K562 (cell line): ENCODE data around the gene LRRC74B. TPM values are rescaled to one million over a fixed set of nuclear protein-coding genes. Genes with fewer than 3 reads are reported as not detected.

Source experiments
- ARHGAP35 ChIP-seq: fragments of 450-650 bp; IDR thresholded peaks from 2 replicates; pipeline ENCODE4 v1.6.1; 2018; ENCODE audit not compliant: partially characterized antibody
- CHD4 ChIP-seq: fragments of 200-600 bp; sonication (generic); IDR thresholded peaks from 3 replicates; pipeline ENCODE4 v1.6.1; 2012; ENCODE audit warnings: low read depth, mild to moderate bottlenecking, mixed read lengths, low read length, inconsistent platforms; ENCODE audit not compliant: insufficient read depth, insufficient replicate concordance, poor library complexity, severe bottlenecking
- DIDO1 ChIP-seq: fragments of 450-650 bp; IDR thresholded peaks from 2 replicates; pipeline ENCODE4 v1.6.1; 2016; ENCODE audit warnings: low read depth, missing biosample characterization, missing genetic modification characterization
- ESRRA ChIP-seq: fragments of 450-650 bp; IDR thresholded peaks from 2 replicates; pipeline ENCODE4 v1.6.1; 2014; ENCODE audit warnings: low read depth, mild to moderate bottlenecking, moderate library complexity, borderline replicate concordance
- TAF7 ChIP-seq: fragments of 450-650 bp; IDR thresholded peaks from 2 replicates; pipeline ENCODE4 v1.6.1; 2016; ENCODE audit warnings: missing genetic modification characterization, missing compliant biosample characterization
- TBP ChIP-seq: optimal IDR thresholded peaks from 2 replicates; pipeline ENCODE3; 2011; ENCODE audit warnings: low read depth, low read length, improper control_type of control experiment
- XRCC3 ChIP-seq: fragments of 450-650 bp; IDR thresholded peaks from 2 replicates; pipeline ENCODE4 v1.6.1; 2017; ENCODE audit warnings: mild to moderate bottlenecking, moderate library complexity
- XRCC5 ChIP-seq: fragments of 200-400 bp; formaldehyde crosslinking; IDR thresholded peaks from 2 replicates; pipeline ENCODE4 v1.6.1; 2017; ENCODE audit warnings: low read depth, mild to moderate bottlenecking, low read length
- ZC3H4 ChIP-seq: sonication (generic); formaldehyde crosslinking; IDR thresholded peaks from 2 replicates; pipeline ENCODE4 v1.9.0; 2021; ENCODE audit warnings: missing genetic modification reagents, borderline replicate concordance
- ZNF143 ChIP-seq: sonication (generic); formaldehyde crosslinking; IDR thresholded peaks from 2 replicates; pipeline ENCODE4 v1.9.0; 2022; ENCODE audit warnings: mild to moderate bottlenecking, missing genetic modification reagents
- ZNF644 ChIP-seq: fragments of 200-800 bp; sonication (Bioruptor generic); IDR thresholded peaks from 2 replicates; pipeline ENCODE4 v1.6.1; 2016; ENCODE audit warnings: low read depth, missing genetic modification characterization, missing compliant biosample characterization
- ZZZ3 ChIP-seq: fragments of 450-650 bp; IDR thresholded peaks from 2 replicates; pipeline ENCODE4 v1.6.1; 2016; ENCODE audit warnings: antibody characterized with exemption, mild to moderate bottlenecking, moderate library complexity
- polyA plus RNA-seq, 8 experiments: library from polyadenylated mRNA; depleted of rRNA in 4 of 8; stranded (reverse) in 5 of 8; unstranded in 3 of 8; fragments of >200 nt; fragmentation: Nextera tagmentation in 2 of 8; fragmentation: Illumina TruSeq in 1 of 8; extraction: Ambion mirVana in 2 of 8; extraction: Trizol in 1 of 8; gene quantifications; 2 replicates each; pipeline versions ENCODE4 v1.2.1 to v1.2.3, GENCODE V29; 2011 to 2014; ENCODE audit warnings: inconsistent platforms in 1 of 8, missing spikeins in 1 of 8
- total RNA-seq, 7 experiments: library from RNA; depleted of rRNA in 6 of 7; stranded (reverse); fragments of >200 nt in 6 of 7; fragmentation: Illumina TruSeq in 2 of 7; extraction: Trizol in 2 of 7; gene quantifications; 2 replicates each; pipeline versions ENCODE4 v1.2.1 to v1.2.3, GENCODE V29; 2011 to 2021; ENCODE audit warnings: low replicate concordance in 1 of 7
- TF ChIP-seq, protein P1 (sequence below): fragments of 200-600 bp; sonication (generic); IDR thresholded peaks from one replicate; pipeline ENCODE4 v1.6.1; 2012; ENCODE audit warnings: mild to moderate bottlenecking, low read depth, low read length, inconsistent platforms
- TF ChIP-seq, protein P2 (sequence below): sonication (generic); formaldehyde crosslinking; IDR thresholded peaks from 2 replicates; pipeline ENCODE4 v1.8.0; 2022; ENCODE audit warnings: mild to moderate bottlenecking, low read depth, missing genetic modification reagents
- TF ChIP-seq, protein P3 (sequence below), 2 experiments: fragments of 200-800 bp in 1 of 2; sonication (Bioruptor generic) in 1 of 2; sonication (generic) in 1 of 2; formaldehyde crosslinking in 1 of 2; IDR thresholded peaks in 1 of 2; conservative IDR thresholded peaks in 1 of 2; 2 replicates each; pipeline versions ENCODE4 v1.5.0 to v1.6.1; 2016 to 2020; ENCODE audit warnings: missing compliant biosample characterization in 1 of 2, missing genetic modification characterization in 1 of 2, missing genetic modification reagents in 1 of 2

Gene LRRC74B
- total and polyA plus RNA-seq, 9 of the 15 experiments (the other 6 are each of a cell fraction or from before 2014, with no cell fraction given): not detected

DNA sequence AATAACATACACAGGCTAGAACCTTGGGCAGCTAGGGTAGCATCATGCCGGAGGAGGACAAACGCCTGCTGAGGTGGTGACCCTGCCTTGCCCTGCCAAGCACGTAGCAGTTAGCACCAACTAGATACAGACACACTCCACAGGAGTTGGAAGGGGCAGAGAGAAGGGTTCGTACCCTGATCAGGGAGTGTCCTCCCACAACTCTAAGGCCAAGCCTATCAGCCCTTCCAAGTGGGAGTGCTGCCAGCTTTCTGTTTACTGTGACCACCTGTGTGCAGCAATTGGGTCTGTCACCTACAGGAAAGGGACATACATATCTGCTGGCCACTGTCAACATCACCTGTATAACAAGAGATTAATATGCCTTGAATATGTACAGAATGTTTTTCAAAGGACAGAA lies 42.0 kb upstream of the LRRC74B start (continued):
- TF ChIP-seq, protein P1, sequence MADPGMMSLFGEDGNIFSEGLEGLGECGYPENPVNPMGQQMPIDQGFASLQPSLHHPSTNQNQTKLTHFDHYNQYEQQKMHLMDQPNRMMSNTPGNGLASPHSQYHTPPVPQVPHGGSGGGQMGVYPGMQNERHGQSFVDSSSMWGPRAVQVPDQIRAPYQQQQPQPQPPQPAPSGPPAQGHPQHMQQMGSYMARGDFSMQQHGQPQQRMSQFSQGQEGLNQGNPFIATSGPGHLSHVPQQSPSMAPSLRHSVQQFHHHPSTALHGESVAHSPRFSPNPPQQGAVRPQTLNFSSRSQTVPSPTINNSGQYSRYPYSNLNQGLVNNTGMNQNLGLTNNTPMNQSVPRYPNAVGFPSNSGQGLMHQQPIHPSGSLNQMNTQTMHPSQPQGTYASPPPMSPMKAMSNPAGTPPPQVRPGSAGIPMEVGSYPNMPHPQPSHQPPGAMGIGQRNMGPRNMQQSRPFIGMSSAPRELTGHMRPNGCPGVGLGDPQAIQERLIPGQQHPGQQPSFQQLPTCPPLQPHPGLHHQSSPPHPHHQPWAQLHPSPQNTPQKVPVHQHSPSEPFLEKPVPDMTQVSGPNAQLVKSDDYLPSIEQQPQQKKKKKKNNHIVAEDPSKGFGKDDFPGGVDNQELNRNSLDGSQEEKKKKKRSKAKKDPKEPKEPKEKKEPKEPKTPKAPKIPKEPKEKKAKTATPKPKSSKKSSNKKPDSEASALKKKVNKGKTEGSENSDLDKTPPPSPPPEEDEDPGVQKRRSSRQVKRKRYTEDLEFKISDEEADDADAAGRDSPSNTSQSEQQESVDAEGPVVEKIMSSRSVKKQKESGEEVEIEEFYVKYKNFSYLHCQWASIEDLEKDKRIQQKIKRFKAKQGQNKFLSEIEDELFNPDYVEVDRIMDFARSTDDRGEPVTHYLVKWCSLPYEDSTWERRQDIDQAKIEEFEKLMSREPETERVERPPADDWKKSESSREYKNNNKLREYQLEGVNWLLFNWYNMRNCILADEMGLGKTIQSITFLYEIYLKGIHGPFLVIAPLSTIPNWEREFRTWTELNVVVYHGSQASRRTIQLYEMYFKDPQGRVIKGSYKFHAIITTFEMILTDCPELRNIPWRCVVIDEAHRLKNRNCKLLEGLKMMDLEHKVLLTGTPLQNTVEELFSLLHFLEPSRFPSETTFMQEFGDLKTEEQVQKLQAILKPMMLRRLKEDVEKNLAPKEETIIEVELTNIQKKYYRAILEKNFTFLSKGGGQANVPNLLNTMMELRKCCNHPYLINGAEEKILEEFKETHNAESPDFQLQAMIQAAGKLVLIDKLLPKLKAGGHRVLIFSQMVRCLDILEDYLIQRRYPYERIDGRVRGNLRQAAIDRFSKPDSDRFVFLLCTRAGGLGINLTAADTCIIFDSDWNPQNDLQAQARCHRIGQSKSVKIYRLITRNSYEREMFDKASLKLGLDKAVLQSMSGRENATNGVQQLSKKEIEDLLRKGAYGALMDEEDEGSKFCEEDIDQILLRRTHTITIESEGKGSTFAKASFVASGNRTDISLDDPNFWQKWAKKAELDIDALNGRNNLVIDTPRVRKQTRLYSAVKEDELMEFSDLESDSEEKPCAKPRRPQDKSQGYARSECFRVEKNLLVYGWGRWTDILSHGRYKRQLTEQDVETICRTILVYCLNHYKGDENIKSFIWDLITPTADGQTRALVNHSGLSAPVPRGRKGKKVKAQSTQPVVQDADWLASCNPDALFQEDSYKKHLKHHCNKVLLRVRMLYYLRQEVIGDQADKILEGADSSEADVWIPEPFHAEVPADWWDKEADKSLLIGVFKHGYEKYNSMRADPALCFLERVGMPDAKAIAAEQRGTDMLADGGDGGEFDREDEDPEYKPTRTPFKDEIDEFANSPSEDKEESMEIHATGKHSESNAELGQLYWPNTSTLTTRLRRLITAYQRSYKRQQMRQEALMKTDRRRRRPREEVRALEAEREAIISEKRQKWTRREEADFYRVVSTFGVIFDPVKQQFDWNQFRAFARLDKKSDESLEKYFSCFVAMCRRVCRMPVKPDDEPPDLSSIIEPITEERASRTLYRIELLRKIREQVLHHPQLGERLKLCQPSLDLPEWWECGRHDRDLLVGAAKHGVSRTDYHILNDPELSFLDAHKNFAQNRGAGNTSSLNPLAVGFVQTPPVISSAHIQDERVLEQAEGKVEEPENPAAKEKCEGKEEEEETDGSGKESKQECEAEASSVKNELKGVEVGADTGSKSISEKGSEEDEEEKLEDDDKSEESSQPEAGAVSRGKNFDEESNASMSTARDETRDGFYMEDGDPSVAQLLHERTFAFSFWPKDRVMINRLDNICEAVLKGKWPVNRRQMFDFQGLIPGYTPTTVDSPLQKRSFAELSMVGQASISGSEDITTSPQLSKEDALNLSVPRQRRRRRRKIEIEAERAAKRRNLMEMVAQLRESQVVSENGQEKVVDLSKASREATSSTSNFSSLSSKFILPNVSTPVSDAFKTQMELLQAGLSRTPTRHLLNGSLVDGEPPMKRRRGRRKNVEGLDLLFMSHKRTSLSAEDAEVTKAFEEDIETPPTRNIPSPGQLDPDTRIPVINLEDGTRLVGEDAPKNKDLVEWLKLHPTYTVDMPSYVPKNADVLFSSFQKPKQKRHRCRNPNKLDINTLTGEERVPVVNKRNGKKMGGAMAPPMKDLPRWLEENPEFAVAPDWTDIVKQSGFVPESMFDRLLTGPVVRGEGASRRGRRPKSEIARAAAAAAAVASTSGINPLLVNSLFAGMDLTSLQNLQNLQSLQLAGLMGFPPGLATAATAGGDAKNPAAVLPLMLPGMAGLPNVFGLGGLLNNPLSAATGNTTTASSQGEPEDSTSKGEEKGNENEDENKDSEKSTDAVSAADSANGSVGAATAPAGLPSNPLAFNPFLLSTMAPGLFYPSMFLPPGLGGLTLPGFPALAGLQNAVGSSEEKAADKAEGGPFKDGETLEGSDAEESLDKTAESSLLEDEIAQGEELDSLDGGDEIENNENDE: no peak
- TF ChIP-seq, protein P2, sequence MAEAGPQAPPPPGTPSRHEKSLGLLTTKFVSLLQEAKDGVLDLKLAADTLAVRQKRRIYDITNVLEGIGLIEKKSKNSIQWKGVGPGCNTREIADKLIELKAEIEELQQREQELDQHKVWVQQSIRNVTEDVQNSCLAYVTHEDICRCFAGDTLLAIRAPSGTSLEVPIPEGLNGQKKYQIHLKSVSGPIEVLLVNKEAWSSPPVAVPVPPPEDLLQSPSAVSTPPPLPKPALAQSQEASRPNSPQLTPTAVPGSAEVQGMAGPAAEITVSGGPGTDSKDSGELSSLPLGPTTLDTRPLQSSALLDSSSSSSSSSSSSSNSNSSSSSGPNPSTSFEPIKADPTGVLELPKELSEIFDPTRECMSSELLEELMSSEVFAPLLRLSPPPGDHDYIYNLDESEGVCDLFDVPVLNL: no peak
- no peak for TF ChIP-seq CHD4
- TF ChIP-seq ESRRA: no peak
- TF ChIP-seq ZZZ3: no peak
- no peak for TF ChIP-seq ZNF143 (CRISPR knock-in tag)
- TF ChIP-seq TBP: no peak
- no peak for TF ChIP-seq ARHGAP35
- TF ChIP-seq DIDO1: no peak
- no peak for TF ChIP-seq ZC3H4 (CRISPR knock-in tag)
- no peak for TF ChIP-seq XRCC3
- TF ChIP-seq XRCC5: no peak
- TF ChIP-seq, protein P3, sequence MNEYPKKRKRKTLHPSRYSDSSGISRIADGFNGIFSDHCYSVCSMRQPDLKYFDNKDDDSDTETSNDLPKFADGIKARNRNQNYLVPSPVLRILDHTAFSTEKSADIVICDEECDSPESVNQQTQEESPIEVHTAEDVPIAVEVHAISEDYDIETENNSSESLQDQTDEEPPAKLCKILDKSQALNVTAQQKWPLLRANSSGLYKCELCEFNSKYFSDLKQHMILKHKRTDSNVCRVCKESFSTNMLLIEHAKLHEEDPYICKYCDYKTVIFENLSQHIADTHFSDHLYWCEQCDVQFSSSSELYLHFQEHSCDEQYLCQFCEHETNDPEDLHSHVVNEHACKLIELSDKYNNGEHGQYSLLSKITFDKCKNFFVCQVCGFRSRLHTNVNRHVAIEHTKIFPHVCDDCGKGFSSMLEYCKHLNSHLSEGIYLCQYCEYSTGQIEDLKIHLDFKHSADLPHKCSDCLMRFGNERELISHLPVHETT (CRISPR knock-in tag; conservative IDR thresholded peaks at IDR 0.05 in 1 of 2, IDR thresholded peaks at IDR 0.05 in 1 of 2): no peak
- TF ChIP-seq TAF7: no peak
- TF ChIP-seq ZNF644 (tag): no peak
